Measurements from ENCODE around the gene TRO. TPM values are rescaled to one million over a fixed set of nuclear protein-coding genes. Genes with fewer than 3 reads are reported as not detected.

TRO gene
- total and polyA plus RNA-seq, 10 of the 15 experiments (the other 5 are each of a cell fraction or from before 2014, with no cell fraction given): 0.02 to 1.0 (median 0.35) TPM; not detected in 7

DNA sequence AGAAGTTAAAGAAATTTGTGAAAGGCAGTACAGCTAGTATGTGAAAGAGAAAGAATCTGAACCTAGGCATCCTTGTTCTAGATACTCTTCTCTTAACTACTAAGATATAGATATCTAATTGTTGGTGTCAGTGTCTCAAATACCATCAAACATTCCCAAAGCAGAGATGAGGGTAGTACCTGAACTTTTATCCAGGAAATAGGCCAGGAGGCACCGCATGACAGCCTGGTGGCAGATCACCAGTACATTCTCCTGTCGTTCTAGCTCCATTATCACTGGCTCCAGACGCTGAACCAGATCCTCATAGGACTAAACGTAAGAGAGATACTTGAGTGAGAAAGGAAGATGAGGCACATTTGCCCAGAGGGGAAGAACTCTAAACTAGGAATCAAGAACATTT is 16.8 kb downstream of the TRO start:
- Histone ChIP-seq H3K27ac (ENCODE audit: control insufficient read depth, insufficient read depth) (no peak overlapping the region), H3K9ac (ENCODE audit: control insufficient read depth, insufficient read depth, low read length) (no peak overlapping the region), H3K4me1 (ENCODE audit: control insufficient read depth, insufficient read depth, low read length) (no peaks in the 10 kb centered on the region), H3K79me2 (ENCODE audit: control insufficient read depth, insufficient read depth, low read length) (no peaks in the 10 kb centered on the region), H2AFZ (ENCODE audit: control insufficient read depth, low read depth, low read length) (no peak overlapping the region), H3K4me3 (no peak overlapping the region), H3K27me3 (replicated peaks in 1 of 2; ENCODE audit: control insufficient read depth in 2 of 2, insufficient read depth in 2 of 2, low read length in 1 of 2) (no peaks in the 10 kb centered on the region), H3K36me3 (ENCODE audit: control insufficient read depth in 2 of 2, insufficient read depth in 2 of 2, low read length in 1 of 2) (no peaks in the 10 kb centered on the region), H4K20me1 (ENCODE audit: control insufficient read depth, insufficient read depth) (no peaks in the 10 kb centered on the region), H3K9me3 (replicated peaks; ENCODE audit: control insufficient read depth, insufficient read depth, low read length) (no peaks in the 10 kb centered on the region), H3K4me2 (ENCODE audit: control insufficient read depth, insufficient read depth) (no peak overlapping the region)
- ChIA-PET SMC1A (ENCODE audit: uncharacterized antibody, unreplicated experiment) (no interaction called here), RAD21 (ENCODE audit: unreplicated experiment) (no interaction called here), CTCF (no interaction called here), POLR2A (interaction anchor here (0.7 kb wide), 1 partner anchor 16 kb away, joined by 3 read pairs; no protein-coding TSS in a partner anchor)
- WGBS (ENCODE audit: insufficient coverage, insufficient replicate concordance, low lambda C conversion rate, missing lambda C conversion rate): 22% methylated on average over 4 of the region's 4 CpGs
- intact Hi-C loops (cut with micrococcal nuclease; ENCODE audit: unreplicated experiment) (no loop called here), in situ Hi-C loops (cut with MboI) (no loop called here)
- ATAC-seq: no peak
- BruUV-seq (replicated peaks): no TSS peak
- no peak for DNase-seq (ENCODE audit: low read depth, low spot score)
- FAIRE-seq: no peak
- no peak for TF ChIP-seq POLR2AphosphoS5 (IDR thresholded peaks at IDR 0.05; ENCODE audit: low read length)
- no peak for TF ChIP-seq HDAC2 (IDR thresholded peaks at IDR 0.05)
- no peak for TF ChIP-seq MTA2 (IDR thresholded peaks at IDR 0.05; ENCODE audit: low read depth)
- no peak for TF ChIP-seq IKZF2 (IDR thresholded peaks at IDR 0.05)
- TF ChIP-seq NRF1 (conservative IDR thresholded peaks at IDR 0.05; ENCODE audit: low read depth, low read length): no peak
- TF ChIP-seq PAX8 (IDR thresholded peaks at IDR 0.05): no peak

DNA sequence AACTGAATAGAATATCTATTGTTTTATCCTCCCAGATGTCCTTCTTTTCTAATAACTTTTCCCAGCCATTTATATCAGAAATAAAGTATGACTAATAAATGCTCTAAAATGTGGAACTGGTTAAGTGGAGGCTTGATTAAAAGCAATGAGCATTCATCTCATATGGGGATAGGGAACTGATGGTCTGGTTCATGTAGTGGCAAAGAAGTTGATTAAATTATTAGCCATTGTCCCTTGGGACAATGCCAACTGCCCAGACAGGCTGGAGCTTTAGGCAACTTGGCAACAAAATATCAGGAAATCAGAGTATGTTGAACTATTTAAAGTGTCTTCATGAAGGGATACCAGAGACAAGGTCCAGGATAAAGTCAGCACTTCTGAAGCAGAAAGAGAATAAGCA is 24.2 kb downstream of the TRO start:
- ATAC-seq (no peak), FAIRE-seq (no peak), DNase-seq (ENCODE audit: low read depth, low spot score) (no peak)
- in situ Hi-C loops (cut with MboI) (no loop called here), intact Hi-C loops (cut with micrococcal nuclease; ENCODE audit: unreplicated experiment) (no loop called here)
- BruUV-seq (replicated peaks): no TSS peak
- SMC1A ChIA-PET (ENCODE audit: uncharacterized antibody, unreplicated experiment): no interaction called here
- H3K36me3 ChIP-seq (ENCODE audit: control insufficient read depth in 2 of 2, insufficient read depth in 2 of 2, low read length in 1 of 2): no peaks in the 10 kb centered on the region
- no peaks in the 10 kb centered on the region for H3K79me2 ChIP-seq (ENCODE audit: control insufficient read depth, insufficient read depth, low read length)
- no peaks in the 10 kb centered on the region for H3K4me1 ChIP-seq (ENCODE audit: control insufficient read depth, insufficient read depth, low read length)
- no peak overlapping the region for H3K9ac ChIP-seq (ENCODE audit: control insufficient read depth, insufficient read depth, low read length)
- no peaks in the 10 kb centered on the region for H4K20me1 ChIP-seq (ENCODE audit: control insufficient read depth, insufficient read depth)
- H3K4me2 ChIP-seq (ENCODE audit: control insufficient read depth, insufficient read depth): no peak overlapping the region
- no peak overlapping the region for H3K4me3 ChIP-seq
- no peaks in the 10 kb centered on the region for H3K27me3 ChIP-seq (replicated peaks in 1 of 2; ENCODE audit: control insufficient read depth in 2 of 2, insufficient read depth in 2 of 2, low read length in 1 of 2)
- H3K27ac ChIP-seq (ENCODE audit: control insufficient read depth, insufficient read depth): no peak overlapping the region
- CTCF ChIA-PET: no interaction called here
- POLR2A ChIA-PET: no interaction called here
- no peaks in the 10 kb centered on the region for H3K9me3 ChIP-seq (replicated peaks; ENCODE audit: control insufficient read depth, insufficient read depth, low read length)
- RAD21 ChIA-PET (ENCODE audit: unreplicated experiment): no interaction called here
- H2AFZ ChIP-seq (ENCODE audit: control insufficient read depth, low read depth, low read length): no peak overlapping the region
- TF ChIP-seq GATAD2B (conservative IDR thresholded peaks at IDR 0.05; ENCODE audit: low read depth): no peak
- TF ChIP-seq, protein P1, sequence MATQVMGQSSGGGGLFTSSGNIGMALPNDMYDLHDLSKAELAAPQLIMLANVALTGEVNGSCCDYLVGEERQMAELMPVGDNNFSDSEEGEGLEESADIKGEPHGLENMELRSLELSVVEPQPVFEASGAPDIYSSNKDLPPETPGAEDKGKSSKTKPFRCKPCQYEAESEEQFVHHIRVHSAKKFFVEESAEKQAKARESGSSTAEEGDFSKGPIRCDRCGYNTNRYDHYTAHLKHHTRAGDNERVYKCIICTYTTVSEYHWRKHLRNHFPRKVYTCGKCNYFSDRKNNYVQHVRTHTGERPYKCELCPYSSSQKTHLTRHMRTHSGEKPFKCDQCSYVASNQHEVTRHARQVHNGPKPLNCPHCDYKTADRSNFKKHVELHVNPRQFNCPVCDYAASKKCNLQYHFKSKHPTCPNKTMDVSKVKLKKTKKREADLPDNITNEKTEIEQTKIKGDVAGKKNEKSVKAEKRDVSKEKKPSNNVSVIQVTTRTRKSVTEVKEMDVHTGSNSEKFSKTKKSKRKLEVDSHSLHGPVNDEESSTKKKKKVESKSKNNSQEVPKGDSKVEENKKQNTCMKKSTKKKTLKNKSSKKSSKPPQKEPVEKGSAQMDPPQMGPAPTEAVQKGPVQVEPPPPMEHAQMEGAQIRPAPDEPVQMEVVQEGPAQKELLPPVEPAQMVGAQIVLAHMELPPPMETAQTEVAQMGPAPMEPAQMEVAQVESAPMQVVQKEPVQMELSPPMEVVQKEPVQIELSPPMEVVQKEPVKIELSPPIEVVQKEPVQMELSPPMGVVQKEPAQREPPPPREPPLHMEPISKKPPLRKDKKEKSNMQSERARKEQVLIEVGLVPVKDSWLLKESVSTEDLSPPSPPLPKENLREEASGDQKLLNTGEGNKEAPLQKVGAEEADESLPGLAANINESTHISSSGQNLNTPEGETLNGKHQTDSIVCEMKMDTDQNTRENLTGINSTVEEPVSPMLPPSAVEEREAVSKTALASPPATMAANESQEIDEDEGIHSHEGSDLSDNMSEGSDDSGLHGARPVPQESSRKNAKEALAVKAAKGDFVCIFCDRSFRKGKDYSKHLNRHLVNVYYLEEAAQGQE (IDR thresholded peaks at IDR 0.05; ENCODE audit: low read depth, low read length): no peak
- TF ChIP-seq, protein P2, sequence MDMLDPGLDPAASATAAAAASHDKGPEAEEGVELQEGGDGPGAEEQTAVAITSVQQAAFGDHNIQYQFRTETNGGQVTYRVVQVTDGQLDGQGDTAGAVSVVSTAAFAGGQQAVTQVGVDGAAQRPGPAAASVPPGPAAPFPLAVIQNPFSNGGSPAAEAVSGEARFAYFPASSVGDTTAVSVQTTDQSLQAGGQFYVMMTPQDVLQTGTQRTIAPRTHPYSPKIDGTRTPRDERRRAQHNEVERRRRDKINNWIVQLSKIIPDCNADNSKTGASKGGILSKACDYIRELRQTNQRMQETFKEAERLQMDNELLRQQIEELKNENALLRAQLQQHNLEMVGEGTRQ (IDR thresholded peaks at IDR 0.05; ENCODE audit: borderline replicate concordance, low read depth, low read length): no peak
- no peak for TF ChIP-seq MXI1 (IDR thresholded peaks at IDR 0.05; ENCODE audit: low read depth, low read length)
- TF ChIP-seq, protein P3, sequence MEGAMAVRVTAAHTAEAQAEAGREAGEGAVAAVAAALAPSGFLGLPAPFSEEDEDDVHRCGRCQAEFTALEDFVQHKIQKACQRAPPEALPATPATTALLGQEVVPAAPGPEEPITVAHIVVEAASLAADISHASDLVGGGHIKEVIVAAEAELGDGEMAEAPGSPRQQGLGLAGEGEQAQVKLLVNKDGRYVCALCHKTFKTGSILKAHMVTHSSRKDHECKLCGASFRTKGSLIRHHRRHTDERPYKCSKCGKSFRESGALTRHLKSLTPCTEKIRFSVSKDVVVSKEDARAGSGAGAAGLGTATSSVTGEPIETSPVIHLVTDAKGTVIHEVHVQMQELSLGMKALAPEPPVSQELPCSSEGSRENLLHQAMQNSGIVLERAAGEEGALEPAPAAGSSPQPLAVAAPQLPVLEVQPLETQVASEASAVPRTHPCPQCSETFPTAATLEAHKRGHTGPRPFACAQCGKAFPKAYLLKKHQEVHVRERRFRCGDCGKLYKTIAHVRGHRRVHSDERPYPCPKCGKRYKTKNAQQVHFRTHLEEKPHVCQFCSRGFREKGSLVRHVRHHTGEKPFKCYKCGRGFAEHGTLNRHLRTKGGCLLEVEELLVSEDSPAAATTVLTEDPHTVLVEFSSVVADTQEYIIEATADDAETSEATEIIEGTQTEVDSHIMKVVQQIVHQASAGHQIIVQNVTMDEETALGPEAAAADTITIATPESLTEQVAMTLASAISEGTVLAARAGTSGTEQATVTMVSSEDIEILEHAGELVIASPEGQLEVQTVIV (IDR thresholded peaks at IDR 0.05; ENCODE audit: borderline replicate concordance, partially characterized antibody): no peak
- no peak for TF ChIP-seq GABPA (IDR thresholded peaks at IDR 0.05; ENCODE audit: low read depth)
- no peak for TF ChIP-seq DPF2 (IDR thresholded peaks at IDR 0.05)
- TF ChIP-seq MTA3 (IDR thresholded peaks at IDR 0.05; ENCODE audit: borderline replicate concordance, low read length): no peak
